GM21447 (cell line): ENCODE results near the gene PTPRS.
"Not testable (repeated sequence)": the region's sequence is repeated elsewhere in the genome, so short reads cannot be mapped to it uniquely, and the experiment has no call there.

ENCODE experiments used
- ATAC-seq: cut with Tn5 transposase; IDR thresholded peaks from one replicate; pipeline ENCODE4 v1.9.1; 2021; ENCODE audit not compliant: unreplicated experiment

PTPRS gene

GRCh38 chr19:5334366-5334739, 6.3 kb downstream of the PTPRS start:
- no peak for ATAC-seq

GRCh38 chr19:5333581-5334365, 6.8 kb downstream of the PTPRS start:
- no peak for ATAC-seq

GRCh38 chr19:5332501-5332900, 8.1 kb downstream of the PTPRS start:
- ATAC-seq: no peak

- no peak for ATAC-seq
Observed at GRCh38 chr19:5331790-5332189, 8.8 kb downstream of the PTPRS start.

- ATAC-seq: no peak
Observed at GRCh38 chr19:5330307-5330720, 10.3 kb downstream of the PTPRS start.

GRCh38 chr19:5329141-5329540, 11.5 kb downstream of the PTPRS start:
- ATAC-seq: no peak

GRCh38 chr19:5328407-5328806, 12.2 kb downstream of the PTPRS start:
- ATAC-seq: not testable (repeated sequence)

- ATAC-seq: no peak
Observed at GRCh38 chr19:5326986-5327623, 13.5 kb downstream of the PTPRS start.

- ATAC-seq: no peak
Observed at GRCh38 chr19:5326545-5326944, 14.1 kb downstream of the PTPRS start.

GRCh38 chr19:5324947-5325346, 15.7 kb downstream of the PTPRS start:
- no peak for ATAC-seq

- ATAC-seq: no peak
Observed at GRCh38 chr19:5323475-5323811, 17.2 kb downstream of the PTPRS start.

- no peak for ATAC-seq
Observed at GRCh38 chr19:5321851-5322681, 18.5 kb downstream of the PTPRS start.

GRCh38 chr19:5321066-5321642, 19.5 kb downstream of the PTPRS start:
- ATAC-seq: no peak

- ATAC-seq: no peak
Observed at GRCh38 chr19:5319516-5319915, 21.1 kb downstream of the PTPRS start.

GRCh38 chr19:5318306-5318705, 22.3 kb downstream of the PTPRS start:
- no peak for ATAC-seq

- ATAC-seq: no peak
Observed at GRCh38 chr19:5317321-5317720, 23.3 kb downstream of the PTPRS start.

GRCh38 chr19:5316138-5316537, 24.5 kb downstream of the PTPRS start:
- no peak for ATAC-seq

GRCh38 chr19:5314907-5315298, 25.7 kb downstream of the PTPRS start:
- ATAC-seq: no peak

- ATAC-seq: no peak
Observed at GRCh38 chr19:5314012-5314906, 26.4 kb downstream of the PTPRS start.

GRCh38 chr19:5313307-5313706, 27.3 kb downstream of the PTPRS start:
- ATAC-seq: no peak

- ATAC-seq: no peak
Observed at GRCh38 chr19:5312058-5312457, 28.6 kb downstream of the PTPRS start.
